HCT116 (cell line): ENCODE data around the gene LRP2. TPM values are rescaled to one million over a fixed set of nuclear protein-coding genes. Genes with fewer than 3 reads are reported as not detected.

Experiments used
- ATAC-seq: fragments of 200-7000 bp; cut with Tn5 transposase; 2 replicates; pipeline ENCODE4 v1.9.1; 2020; ENCODE audit warnings: mild to moderate bottlenecking, moderate library complexity
- BruUV-seq: library from RNA; stranded (reverse); fragments of 400-500 nt; replicated peaks from 2 replicates; lab custom pipeline; 2021; lab: Mats Ljungman, UMichigan
- CTCF ChIA-PET: fragments of 300-600 bp; sonication (Branson Sonifier 250); formaldehyde crosslinking; loops from one replicate; lab custom pipeline; 2021; ENCODE audit warnings: antibody characterized with exemption; lab: Charles Lee
- POLR2A ChIA-PET: fragments of 300-600, 350-600 bp; sonication (Branson Sonifier 250); formaldehyde crosslinking; loops from one replicate; lab custom pipeline; 2021; ENCODE audit warnings: antibody characterized with exemption; lab: Charles Lee
- RAD21 ChIA-PET, 2 experiments: fragments of 300-600 bp; sonication (Branson Sonifier 250); formaldehyde crosslinking; loops; one replicate each; lab custom pipeline; 2023; ENCODE audit warnings: low total read pairs in 2 of 2; ENCODE audit not compliant: uncharacterized antibody in 2 of 2, unreplicated experiment in 2 of 2, low non-redundant PET in 1 of 2; lab: Charles Lee
- DNase-seq: peaks from one replicate; pipeline ENCODE4 v3.0.0-alpha.2; 2010; ENCODE audit warnings: low read depth, low spot score
- H2AFZ ChIP-seq: fragments of 200-600 bp; shearing (Covaris generic), sonication (generic); 2 replicates; pipeline ENCODE4 v1.6.1; 2017; ENCODE audit warnings: low read depth, mixed run types, mixed read lengths, antibody characterized with exemption, low read length; ENCODE audit not compliant: poor library complexity, severe bottlenecking
- H3K27ac ChIP-seq: 2 replicates; pipeline ENCODE4 v1.5.1; 2012; ENCODE audit warnings: low read depth, low read length
- H3K27me3 ChIP-seq: fragments of 200-600 bp; sonication (generic); 2 replicates; pipeline ENCODE4 v1.6.1; 2016; ENCODE audit warnings: mixed run types, low read length, mixed read lengths; ENCODE audit not compliant: insufficient read depth
- H3K36me3 ChIP-seq, 2 experiments: fragments of 200-500 bp in 1 of 2; fragments of 200-600 bp in 1 of 2; sonication (Bioruptor generic) in 1 of 2; sonication (generic) in 1 of 2; 2 replicates each; pipeline versions ENCODE4 v1.5.1 to v1.6.1; 2014 to 2016; ENCODE audit warnings: low read length in 2 of 2, inconsistent platforms in 1 of 2, mixed read lengths in 1 of 2, mixed run types in 1 of 2; ENCODE audit not compliant: insufficient read depth in 2 of 2, control insufficient read depth in 1 of 2
- H3K4me1 ChIP-seq, 2 experiments: fragments of 200-600 bp in 1 of 2; sonication (generic) in 1 of 2; 2 replicates each; pipeline versions ENCODE4 v1.5.1 to v1.6.1; 2012 to 2017; ENCODE audit warnings: low read length in 2 of 2, inconsistent platforms in 1 of 2, mild to moderate bottlenecking in 1 of 2, mixed read lengths in 1 of 2, mixed run types in 1 of 2, moderate library complexity in 1 of 2; ENCODE audit not compliant: insufficient read depth in 2 of 2, control insufficient read depth in 1 of 2
- H3K4me2 ChIP-seq: fragments of 200-600 bp; sonication (generic); 2 replicates; pipeline ENCODE4 v1.6.1; 2017; ENCODE audit warnings: mixed run types, low read length, mixed read lengths
- H3K4me3 ChIP-seq, 2 experiments: fragments of 200-600 bp in 1 of 2; sonication (generic) in 1 of 2; replicated peaks in 1 of 2; 2 replicates each; pipeline ENCODE4 v1.5.1; 2011 to 2016; ENCODE audit warnings: low read length in 2 of 2, control low read depth in 1 of 2, low read depth in 1 of 2, mild to moderate bottlenecking in 1 of 2, mixed read lengths in 1 of 2, mixed run types in 1 of 2
- H3K79me2 ChIP-seq: fragments of 200-600 bp; sonication (generic); 2 replicates; pipeline ENCODE4 v1.6.1; 2017; ENCODE audit warnings: mild to moderate bottlenecking, mixed run types, low read length, moderate library complexity, mixed read lengths; ENCODE audit not compliant: insufficient read depth
- H3K9ac ChIP-seq: fragments of 200-600 bp; sonication (generic); 2 replicates; pipeline ENCODE4 v1.6.1; 2016; ENCODE audit warnings: low read length, mixed read lengths
- H3K9me2 ChIP-seq: fragments of 200-600 bp; sonication (generic), shearing (Covaris generic); 2 replicates; pipeline ENCODE4 v1.6.1; 2017; ENCODE audit warnings: mixed run types, mild to moderate bottlenecking, moderate library complexity; ENCODE audit not compliant: insufficient read depth
- H3K9me3 ChIP-seq, 2 experiments: fragments of 200-500 bp in 1 of 2; fragments of 200-600 bp in 1 of 2; sonication (Bioruptor generic) in 1 of 2; sonication (generic) in 1 of 2; 2 replicates each; pipeline ENCODE4 v1.6.1; 2014 to 2017; ENCODE audit warnings: low read length in 2 of 2, mixed read lengths in 2 of 2, inconsistent platforms in 1 of 2, low read depth in 1 of 2, mild to moderate bottlenecking in 1 of 2, mixed run types in 1 of 2, moderate library complexity in 1 of 2; ENCODE audit not compliant: control insufficient read depth in 1 of 2, insufficient read depth in 1 of 2
- H4K20me1 ChIP-seq: fragments of 200-600 bp; sonication (generic), shearing (Covaris generic); 2 replicates; pipeline ENCODE4 v1.6.1; 2017; ENCODE audit warnings: mixed run types, mild to moderate bottlenecking, moderate library complexity; ENCODE audit not compliant: insufficient read depth
- ATF3 ChIP-seq: IDR thresholded peaks from 2 replicates; pipeline ENCODE4 v1.6.1; 2012
- CEBPB ChIP-seq: IDR thresholded peaks from 2 replicates; pipeline ENCODE4 v1.6.1; 2012; ENCODE audit warnings: low read depth
- ELF1 ChIP-seq: IDR thresholded peaks from 2 replicates; pipeline ENCODE4 v1.6.1; 2012; ENCODE audit warnings: low read depth, borderline replicate concordance
- EZH2 ChIP-seq: fragments of 200-600 bp; sonication (generic); IDR thresholded peaks from 2 replicates; pipeline ENCODE4 v1.6.1; 2017; ENCODE audit warnings: antibody characterized with exemption, mixed run types
- EZH2phosphoT487 ChIP-seq: fragments of 200-600 bp; IDR thresholded peaks from 2 replicates; pipeline ENCODE4 v1.6.1; 2018; ENCODE audit warnings: antibody characterized with exemption, borderline replicate concordance
- FOSL1 ChIP-seq: IDR thresholded peaks from 2 replicates; pipeline ENCODE4 v1.6.1; 2012; ENCODE audit warnings: low read depth
- JUND ChIP-seq: IDR thresholded peaks from 2 replicates; pipeline ENCODE4 v1.6.1; 2012
- POLR2A ChIP-seq: IDR thresholded peaks from 2 replicates; pipeline ENCODE4 v1.7.0; 2011; ENCODE audit warnings: borderline replicate concordance; ENCODE audit not compliant: insufficient read depth, insufficient read length; ENCODE audit errors: extremely low read depth
- POLR2AphosphoS5 ChIP-seq: IDR thresholded peaks from 2 replicates; pipeline ENCODE4 v1.6.1; 2011; ENCODE audit warnings: mild to moderate bottlenecking, low read depth, low read length, moderate library complexity
- RAD21 ChIP-seq: IDR thresholded peaks from 2 replicates; pipeline ENCODE4 v1.6.1; 2012; ENCODE audit warnings: low read depth, mild to moderate bottlenecking
- SIN3A ChIP-seq: IDR thresholded peaks from 2 replicates; pipeline ENCODE4 v1.6.1; 2012; ENCODE audit warnings: low read depth
- SP1 ChIP-seq: IDR thresholded peaks from 2 replicates; pipeline ENCODE4 v1.6.1; 2012; ENCODE audit warnings: low read depth
- YY1 ChIP-seq: IDR thresholded peaks from 2 replicates; pipeline ENCODE4 v1.6.1; 2011; ENCODE audit warnings: low read length, low read depth, moderate library complexity, mild to moderate bottlenecking; ENCODE audit not compliant: insufficient replicate concordance; ENCODE audit errors: extremely low read depth
- ZBTB33 ChIP-seq: IDR thresholded peaks from 2 replicates; pipeline ENCODE4 v1.6.1; 2011; ENCODE audit warnings: mild to moderate bottlenecking, low read length, moderate library complexity; ENCODE audit not compliant: insufficient replicate concordance; ENCODE audit errors: extremely low read depth
- ZFX ChIP-seq: fragments of 450-650 bp; IDR thresholded peaks from 2 replicates; pipeline ENCODE4 v1.6.1; 2017
- ZNF274 ChIP-seq: fragments of 200-500 bp; sonication (Bioruptor generic); IDR thresholded peaks from 2 replicates; pipeline ENCODE4 v1.6.1; 2014; ENCODE audit warnings: mild to moderate bottlenecking, low read depth, low read length, inconsistent platforms
- intact Hi-C: fragments of 100-400 bp; cut with micrococcal nuclease; formaldehyde crosslinking; loops from 2 replicates; pipeline ENCODE4 v1.10.0; 2022
- total RNA-seq: library from RNA; stranded (reverse); gene quantifications from one replicate; pipeline ENCODE4 v1.2.1, GENCODE V29; 2021; ENCODE audit not compliant: unreplicated experiment

LRP2 gene
- total RNA-seq, 1 experiment from 2014 or later, result 0.20 TPM

- no peak for TF ChIP-seq YY1
- TF ChIP-seq RAD21, result no peak
- no peak; the same call in 1 of the 2 replicates for TF ChIP-seq POLR2AphosphoS5
- TF ChIP-seq, all 23 proteins: peak for 6
These were observed 270.4 kb downstream of the LRP2 start (continued) for GRCh38 chr2:169091761-169092519.

GRCh38 chr2:169091256-169091655 lies 271.1 kb downstream of the LRP2 start:
- H2AFZ ChIP-seq, result no peak overlapping the region
- H3K27ac ChIP-seq, result no peak overlapping the region
- H3K4me2 ChIP-seq, result peak overlapping the region; percentile 50; the same call in 1 of the 2 replicates
- no peaks in the 10 kb centered on the region for H3K36me3 ChIP-seq
- ATAC-seq (no peak), DNase-seq (no peak)
- H4K20me1 ChIP-seq, result no peaks in the 10 kb centered on the region
- POLR2A ChIA-PET, result no interaction called here
- peaks cover 5% of the 10 kb centered on the region; the same call in 1 of the 2 replicates for H3K27me3 ChIP-seq
- H3K4me1 ChIP-seq, result peaks cover 18 to 31% of the 10 kb centered on the region in 2 experiments; a peak in 3 of 4 replicates
- RAD21 ChIA-PET, result no interaction called here
- no peaks in the 10 kb centered on the region for H3K9me3 ChIP-seq
- no peak overlapping the region for H3K4me3 ChIP-seq
- no peak for TF ChIP-seq ZFX
- TF ChIP-seq POLR2A, result no peak
- no peak for TF ChIP-seq FOSL1
- no peak for TF ChIP-seq ZBTB33
- TF ChIP-seq RAD21, result no peak
- no peak for TF ChIP-seq ELF1
- TF ChIP-seq SIN3A, result no peak
- TF ChIP-seq EZH2phosphoT487, result no peak
- no peak for TF ChIP-seq SP1
- no peak for TF ChIP-seq ZNF274
- TF ChIP-seq ATF3, result no peak
- no peak for TF ChIP-seq JUND
- no peak for TF ChIP-seq EZH2
- TF ChIP-seq YY1, result no peak
- no peak for TF ChIP-seq CEBPB
- TF ChIP-seq, all 23 proteins: peak for 0
- CTCF ChIA-PET, result no interaction called here
- intact Hi-C loops, result no loop called here
- H3K79me2 ChIP-seq, result no peaks in the 10 kb centered on the region
- no peak overlapping the region for H3K9ac ChIP-seq
- no peaks in the 10 kb centered on the region for H3K9me2 ChIP-seq
- BruUV-seq, result no TSS peak
